Kasumi-1 (cell line): ENCODE data around the gene STK32B.

ENCODE experiments used
- DNase-seq, 2 experiments: peaks; one replicate each; lab custom pipeline; 2025; lab: John Stamatoyannopoulos, UW

Gene STK32B

DNA sequence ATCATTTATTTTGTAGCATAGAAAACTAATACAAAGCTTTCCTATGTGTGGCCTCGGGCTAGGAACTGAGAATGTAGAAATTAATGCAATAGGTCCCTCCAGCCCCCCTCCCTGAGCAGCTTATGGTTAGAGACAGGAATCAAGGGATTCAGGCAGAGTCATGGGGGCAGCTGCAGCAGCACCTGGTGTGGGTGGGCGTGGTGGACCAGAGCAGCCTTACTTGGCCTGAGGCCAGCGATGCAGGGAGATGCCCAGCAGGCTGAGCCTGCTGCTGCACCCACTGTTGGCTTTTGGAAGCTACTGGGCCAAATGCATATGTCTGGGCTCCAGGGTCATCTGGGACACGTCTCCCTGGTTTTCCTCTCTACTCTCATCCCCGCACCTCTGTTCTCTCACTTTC, 74.0 kb downstream of the STK32B start:
- DNase-seq: no peak

GRCh38 chr4:5126231-5126630, 75.0 kb downstream of the STK32B start:
- no peak for DNase-seq

DNA sequence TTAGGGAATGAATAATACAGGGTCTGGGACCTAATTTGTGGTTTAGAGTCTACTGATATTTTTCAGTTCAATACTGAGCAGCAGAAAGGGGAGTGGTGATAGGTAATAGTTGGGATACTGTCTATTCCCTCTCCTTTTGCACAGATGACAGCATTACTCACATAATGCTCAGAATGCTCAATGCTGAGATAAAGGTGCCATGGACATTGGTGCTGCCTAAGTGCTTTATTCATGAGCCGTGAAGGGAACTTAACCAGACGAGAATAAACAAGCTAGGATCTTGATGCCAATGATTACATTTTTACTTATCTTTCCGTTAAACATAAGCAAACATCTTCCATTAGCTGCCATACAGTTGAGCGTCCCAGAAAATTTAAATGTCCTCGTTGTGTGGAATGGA, 75.6 kb downstream of the STK32B start:
- DNase-seq: no peak

DNA sequence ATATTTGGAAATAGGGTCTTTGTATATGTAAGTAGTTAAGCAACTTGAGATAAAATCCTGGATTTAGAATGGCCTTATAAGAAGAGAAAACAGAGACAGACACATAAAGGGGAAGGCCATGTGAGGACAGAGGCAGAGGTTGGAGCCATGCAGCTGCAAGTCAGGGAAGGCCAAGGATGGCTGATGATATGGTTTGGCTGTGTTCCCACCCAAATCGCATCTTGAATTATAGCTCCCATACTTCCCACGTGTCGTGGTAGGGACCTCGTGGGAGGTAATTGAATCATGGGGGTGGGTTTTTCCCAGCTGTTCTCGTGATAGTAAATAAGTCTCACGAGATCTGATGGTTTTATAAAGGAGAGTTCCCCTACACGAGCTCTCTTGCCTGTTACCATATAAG, 76.3 kb downstream of the STK32B start:
- no peak for DNase-seq

DNA sequence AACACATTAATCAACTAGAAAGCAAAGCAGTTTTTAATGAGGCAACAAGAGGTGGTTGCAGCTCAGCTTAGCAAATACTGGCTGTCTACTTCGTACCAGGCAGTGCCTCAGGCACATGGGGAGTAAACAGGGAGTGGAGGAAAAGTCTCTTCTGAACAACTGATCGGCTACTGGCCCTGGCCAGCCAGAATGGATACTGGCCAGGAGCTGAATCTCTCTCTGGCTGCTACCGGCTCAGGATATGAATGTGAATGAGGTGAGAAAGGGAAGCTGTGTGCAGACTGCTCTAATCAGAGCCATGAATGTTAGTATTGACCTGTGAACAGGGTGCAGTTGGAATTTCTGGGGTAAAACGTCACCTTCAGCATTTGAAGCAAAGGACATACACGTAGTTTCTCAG, 77.3 kb downstream of the STK32B start:
- DNase-seq: no peak

DNA sequence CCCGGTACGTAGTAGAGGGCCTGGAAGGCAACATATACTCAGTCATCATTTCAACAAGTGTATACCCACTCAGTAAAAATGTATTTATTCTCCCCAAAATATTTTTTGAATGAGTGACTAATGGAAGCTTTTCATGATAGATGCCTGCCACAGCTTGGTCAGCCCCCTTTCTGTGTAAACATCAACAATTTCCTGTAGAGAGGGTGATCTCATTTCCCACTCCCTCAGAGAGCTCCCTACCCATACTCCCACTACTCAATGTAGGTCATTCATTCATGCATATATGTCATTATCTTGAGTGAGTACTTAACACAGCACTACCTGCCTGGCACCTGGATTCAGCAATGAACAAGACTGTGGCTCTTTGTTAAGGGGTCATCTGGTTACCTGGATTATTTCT, 81.9 kb downstream of the STK32B start:
- DNase-seq: no peak

DNA sequence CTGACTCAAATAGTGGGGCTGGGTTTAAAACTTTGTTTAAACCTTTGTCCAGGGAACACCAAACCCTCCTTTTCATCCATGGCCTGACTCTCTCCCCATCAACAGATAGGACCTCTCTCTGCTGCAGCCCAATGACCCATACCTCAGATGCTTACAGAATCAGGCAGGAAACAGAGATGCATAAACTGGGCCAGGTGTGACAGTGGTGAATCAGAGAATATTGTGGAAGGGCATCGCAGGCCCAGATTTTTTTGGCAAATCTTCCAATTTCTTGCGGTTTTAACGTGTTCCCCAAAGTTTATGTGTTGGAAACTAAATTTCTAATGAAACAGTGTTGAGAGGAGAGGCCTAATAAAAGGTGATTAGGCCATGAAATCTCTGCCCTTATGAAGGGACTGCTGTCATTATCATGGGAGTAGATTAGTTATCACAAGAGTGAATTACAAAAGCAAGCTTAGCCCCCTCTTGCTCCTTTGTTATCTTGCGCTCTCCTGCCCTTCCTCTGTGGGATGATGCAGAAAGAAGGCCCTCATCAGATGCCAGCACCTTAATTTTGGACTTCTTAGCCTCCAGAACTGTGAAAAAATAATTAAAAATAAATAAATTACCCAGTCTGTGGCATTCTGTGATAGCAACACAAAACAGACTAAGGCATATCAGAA, 82.8 kb downstream of the STK32B start:
- no peak for DNase-seq

- no peak for DNase-seq
Observed at GRCh38 chr4:5134620-5135019, 83.3 kb downstream of the STK32B start.

GRCh38 chr4:5137226-5137625, 85.9 kb downstream of the STK32B start:
- DNase-seq: no peak

- no peak for DNase-seq
Observed at GRCh38 chr4:5137927-5138326, 86.6 kb downstream of the STK32B start.

DNA sequence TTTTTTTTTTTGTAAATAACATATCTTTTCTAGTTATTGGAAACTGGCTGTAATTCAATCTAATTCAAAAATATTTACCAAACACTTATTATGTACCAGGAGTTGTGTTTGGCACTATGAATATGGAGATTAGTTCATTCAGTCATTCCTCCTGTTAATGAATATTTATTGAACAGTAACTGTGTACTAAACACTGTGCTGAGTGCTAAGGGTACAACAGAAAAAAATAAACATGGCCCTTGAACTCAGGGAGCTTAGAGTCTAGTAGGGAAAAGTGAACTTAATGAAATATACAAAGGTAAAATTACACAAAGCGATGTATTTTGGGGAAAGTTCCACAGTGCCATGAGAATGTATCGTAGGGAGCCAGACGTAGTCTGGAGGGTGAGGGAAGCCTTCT, 87.1 kb downstream of the STK32B start:
- DNase-seq: no peak

- DNase-seq: no peak
Observed at GRCh38 chr4:5139141-5139540, 87.9 kb downstream of the STK32B start.

DNA sequence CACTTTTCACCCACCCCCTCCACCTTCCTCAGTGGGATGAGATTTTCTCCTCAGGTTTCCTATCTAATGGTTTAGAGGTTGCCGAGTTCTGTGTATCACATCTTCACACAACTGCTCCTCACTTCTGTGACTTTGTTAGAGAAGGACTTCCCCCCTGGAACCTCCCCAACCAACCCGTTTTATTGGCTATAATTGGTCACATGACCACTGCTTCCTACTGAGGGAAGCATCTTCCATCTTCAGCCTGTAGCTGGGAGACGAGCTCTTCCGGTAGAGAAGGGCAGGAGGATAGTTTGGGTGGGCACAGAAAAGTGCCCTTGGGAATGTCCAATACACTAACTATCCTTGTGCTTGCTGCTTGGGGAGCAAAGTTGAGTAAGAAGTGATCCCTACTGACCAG, 90.5 kb downstream of the STK32B start:
- no peak for DNase-seq

DNA sequence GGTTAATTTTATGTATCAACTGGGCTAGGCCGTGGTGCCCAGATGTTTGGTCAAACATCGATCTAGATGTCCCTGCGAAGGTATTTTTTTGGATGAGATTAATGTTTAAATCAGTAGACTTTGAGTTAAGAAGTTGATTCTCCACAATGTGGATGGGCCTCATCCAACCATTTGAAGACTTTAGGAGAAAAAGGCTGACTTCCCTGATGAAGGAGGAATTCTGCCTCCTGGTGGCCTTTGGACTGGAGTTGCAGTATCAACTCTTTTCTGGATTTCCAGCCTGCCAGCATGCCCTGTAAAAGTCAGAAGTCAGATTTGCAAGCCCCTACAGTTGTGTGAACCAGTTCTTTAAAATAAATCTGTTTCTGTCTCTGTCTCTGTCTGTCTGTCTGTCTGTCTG, 91.4 kb downstream of the STK32B start:
- peak; percentile 19 to 36 for DNase-seq

- DNase-seq: no peak
Observed at GRCh38 chr4:5143306-5143861, 92.1 kb downstream of the STK32B start.

DNA sequence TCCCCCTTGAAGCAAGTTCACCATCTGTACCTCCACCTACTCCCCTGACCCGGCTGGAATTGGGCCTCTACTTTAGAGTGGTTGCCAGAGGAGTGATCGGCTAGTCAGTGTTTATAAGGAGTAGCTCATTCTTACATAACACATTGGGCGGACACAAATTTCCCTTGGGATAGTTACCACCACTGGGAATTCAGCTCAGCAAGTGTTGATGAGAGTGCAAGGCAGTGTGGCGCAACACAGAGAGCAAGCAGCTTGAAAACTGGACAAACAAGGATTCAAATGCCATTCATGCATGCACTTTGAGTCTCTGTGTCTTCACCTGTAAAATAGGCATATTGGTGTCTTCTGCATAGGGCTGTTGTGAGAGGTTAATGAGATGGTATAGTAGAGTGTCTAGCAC, 92.7 kb downstream of the STK32B start:
- no peak for DNase-seq

DNA sequence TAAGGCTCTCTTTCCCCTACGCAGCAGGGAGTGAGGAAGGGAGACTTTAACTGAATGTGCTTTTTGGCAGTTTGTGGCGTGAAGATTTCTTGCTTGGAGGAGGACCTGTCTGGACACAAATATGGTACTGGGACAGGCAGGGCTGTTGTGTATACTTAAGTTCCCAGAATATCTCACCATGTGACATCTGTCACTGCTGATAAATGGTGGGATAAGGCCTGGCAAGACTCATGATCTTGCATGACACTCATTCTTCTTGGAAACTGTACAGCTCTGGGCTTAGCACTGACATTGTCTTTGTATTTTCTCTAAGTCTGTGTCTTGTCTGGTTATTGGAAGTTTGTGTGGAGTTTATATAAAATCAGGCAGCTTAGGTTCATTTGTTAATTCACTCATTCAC, 93.1 kb downstream of the STK32B start:
- no peak for DNase-seq

DNA sequence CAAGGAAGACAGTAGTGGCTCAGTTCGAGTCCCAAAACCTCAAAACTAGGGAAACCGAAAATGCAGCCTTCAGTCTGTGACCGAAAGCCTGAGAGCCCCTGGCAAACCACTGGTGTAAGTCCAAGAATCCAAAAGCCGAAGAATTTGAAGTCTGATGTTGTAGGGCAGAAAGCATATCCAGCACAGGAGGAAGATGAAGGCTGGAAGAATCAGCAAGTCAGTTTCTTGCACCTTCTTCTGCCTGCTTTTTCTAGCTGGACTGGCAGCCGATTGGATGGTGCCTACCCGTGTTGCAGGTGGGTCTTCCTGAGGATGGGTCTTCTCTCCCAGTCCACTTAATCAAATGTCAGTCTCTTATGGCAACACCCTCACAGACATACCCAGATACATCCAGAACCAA, 95.0 kb downstream of the STK32B start:
- DNase-seq: no peak

DNA sequence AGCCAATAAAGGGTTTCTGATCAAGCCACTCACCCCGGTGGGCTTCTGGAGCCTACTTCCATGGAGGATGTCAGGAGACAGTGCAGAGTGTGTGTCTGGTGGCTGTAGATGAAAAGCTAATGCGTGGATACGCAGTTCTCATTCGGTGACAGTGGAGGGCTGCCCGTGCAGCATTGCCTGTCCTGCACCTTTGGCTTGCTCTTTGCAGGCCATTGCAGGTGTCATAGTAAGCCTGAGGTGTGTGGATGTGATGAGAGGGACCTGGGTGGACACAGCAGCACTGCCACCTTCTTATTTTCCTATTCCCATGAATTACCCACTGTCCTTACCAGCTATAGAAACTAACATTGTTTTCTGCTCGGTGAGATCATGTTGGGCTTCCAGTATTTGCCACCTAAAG, 101.2 kb downstream of the STK32B start:
- no peak for DNase-seq

DNA sequence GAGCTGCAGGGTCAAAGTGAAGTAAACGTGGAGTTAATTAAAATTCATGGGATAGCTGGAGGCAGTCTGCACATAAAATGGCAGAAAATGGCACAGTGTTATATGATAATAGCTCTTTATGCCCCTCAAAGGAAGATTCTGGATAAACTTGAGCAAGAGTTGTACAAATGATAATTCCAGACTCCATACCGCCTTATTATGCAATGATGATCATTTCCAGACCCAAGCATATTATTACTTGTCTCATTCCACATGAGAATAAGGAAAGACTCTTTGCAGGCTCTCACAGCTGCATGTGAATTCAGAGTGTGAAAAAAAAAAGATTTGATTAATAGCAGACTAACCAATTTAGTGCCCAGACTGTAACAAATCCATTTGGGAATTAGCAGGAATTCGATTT, 105.4 kb downstream of the STK32B start:
- DNase-seq: no peak

GRCh38 chr4:5157791-5158770, 106.8 kb downstream of the STK32B start:
- DNase-seq: no peak

- DNase-seq: no peak
Observed at GRCh38 chr4:5158825-5159224, 107.5 kb downstream of the STK32B start.

- DNase-seq: no peak
Observed at GRCh38 chr4:5160668-5161067, 109.4 kb downstream of the STK32B start.
